OCI-LY7 (cell line): Measurements from ENCODE around the gene PDIA6.

Source experiments
- EZH2phosphoT487 ChIP-seq: fragments of 200-600 bp; sonication (generic); IDR thresholded peaks from 2 replicates; pipeline ENCODE4 v1.6.1; 2018; ENCODE audit warnings: low read depth, borderline replicate concordance, mild to moderate bottlenecking, mixed run types, antibody characterized with exemption, low read length, moderate library complexity, mixed read lengths
- TF ChIP-seq, protein P1 (sequence below): fragments of 200-600 bp; sonication (generic); conservative IDR thresholded peaks from 2 replicates; pipeline ENCODE4 v1.5.1; 2014; ENCODE audit warnings: mild to moderate bottlenecking, antibody characterized with exemption, low read length, moderate library complexity, mixed read lengths

DNA sequence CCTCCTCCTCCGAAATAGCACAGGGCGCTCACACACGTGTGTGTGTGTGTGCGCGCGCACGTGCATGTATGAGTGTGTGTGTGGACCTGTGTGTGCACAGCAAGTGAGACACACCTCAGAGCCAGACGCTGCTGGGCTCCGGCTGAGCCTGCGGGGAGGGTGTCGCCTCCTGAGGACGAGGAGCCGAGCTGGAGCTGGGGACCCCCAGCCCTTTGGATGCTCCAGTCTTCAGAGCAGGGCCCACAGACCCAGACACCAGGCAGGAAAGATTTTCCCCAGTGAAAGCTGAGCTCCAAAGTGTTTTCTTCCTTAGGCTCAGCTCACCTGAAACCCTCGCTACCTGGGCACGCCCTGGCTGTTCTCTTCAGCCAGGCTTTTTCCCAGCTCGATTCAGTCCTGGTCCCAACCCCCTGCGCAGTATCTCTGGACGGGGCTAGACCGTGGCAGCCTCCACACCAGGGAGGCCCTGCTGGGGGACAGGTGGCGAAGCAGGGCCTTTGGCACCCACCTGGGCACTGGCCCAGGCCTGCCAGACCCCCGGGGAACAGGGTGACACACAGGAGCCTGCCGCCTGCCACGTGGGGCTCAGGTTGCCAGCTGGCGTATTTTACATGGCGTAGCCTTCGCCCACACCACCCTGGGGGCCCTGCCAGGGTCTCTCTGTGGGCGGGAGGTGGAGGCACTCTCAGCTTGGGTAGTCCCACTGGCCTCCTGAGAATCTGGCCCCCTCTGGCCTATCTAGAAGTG, 36.2 kb downstream of the PDIA6 start:
- TF ChIP-seq, protein P1, sequence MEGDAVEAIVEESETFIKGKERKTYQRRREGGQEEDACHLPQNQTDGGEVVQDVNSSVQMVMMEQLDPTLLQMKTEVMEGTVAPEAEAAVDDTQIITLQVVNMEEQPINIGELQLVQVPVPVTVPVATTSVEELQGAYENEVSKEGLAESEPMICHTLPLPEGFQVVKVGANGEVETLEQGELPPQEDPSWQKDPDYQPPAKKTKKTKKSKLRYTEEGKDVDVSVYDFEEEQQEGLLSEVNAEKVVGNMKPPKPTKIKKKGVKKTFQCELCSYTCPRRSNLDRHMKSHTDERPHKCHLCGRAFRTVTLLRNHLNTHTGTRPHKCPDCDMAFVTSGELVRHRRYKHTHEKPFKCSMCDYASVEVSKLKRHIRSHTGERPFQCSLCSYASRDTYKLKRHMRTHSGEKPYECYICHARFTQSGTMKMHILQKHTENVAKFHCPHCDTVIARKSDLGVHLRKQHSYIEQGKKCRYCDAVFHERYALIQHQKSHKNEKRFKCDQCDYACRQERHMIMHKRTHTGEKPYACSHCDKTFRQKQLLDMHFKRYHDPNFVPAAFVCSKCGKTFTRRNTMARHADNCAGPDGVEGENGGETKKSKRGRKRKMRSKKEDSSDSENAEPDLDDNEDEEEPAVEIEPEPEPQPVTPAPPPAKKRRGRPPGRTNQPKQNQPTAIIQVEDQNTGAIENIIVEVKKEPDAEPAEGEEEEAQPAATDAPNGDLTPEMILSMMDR: no peak
- TF ChIP-seq EZH2phosphoT487: no peak
